Peyer's patch (tissue), 4 donors: ENCODE data around the gene NDC80. TPM values are rescaled to one million over a fixed set of nuclear protein-coding genes. Genes with fewer than 3 reads are reported as not detected.

ENCODE experiments used
- DNase-seq, 3 donors: peaks; one replicate each; pipeline ENCODE4 v3.0.0-alpha.2; 2017 to 2019
- H3K27ac ChIP-seq, 4 donors: fragments of 200-600 bp; sonication (generic); one replicate each; pipeline ENCODE4 v1.5.1; 2016 to 2019
- H3K27me3 ChIP-seq, 2 donors: fragments of 200-600 bp; sonication (generic); one replicate each; pipeline ENCODE4 v1.5.1; 2019
- H3K36me3 ChIP-seq, 3 donors: fragments of 200-600 bp; sonication (generic); one replicate each; pipeline ENCODE4 v1.5.1; 2016 to 2019
- H3K4me1 ChIP-seq, 4 donors: fragments of 200-600 bp; sonication (generic); one replicate each; pipeline ENCODE4 v1.5.1; 2016 to 2019
- H3K4me3 ChIP-seq, 4 donors: fragments of 200-600 bp; sonication (generic); 1 replicate in 3 of 4; 2 replicates in 1 of 4; pipeline ENCODE4 v1.5.1; 2016 to 2019; ENCODE audit warnings: mild to moderate bottlenecking in 1 of 4
- H3K9me3 ChIP-seq, 4 donors: fragments of 200-600 bp; sonication (generic); one replicate each; pipeline ENCODE4 v1.5.1; 2016 to 2019; ENCODE audit warnings: mild to moderate bottlenecking in 1 of 4
- POLR2A ChIP-seq, 2 donors: fragments of 450-650 bp; IDR thresholded peaks; one replicate each; pipeline ENCODE4 v1.5.1; 2017; ENCODE audit warnings: antibody characterized with exemption in 2 of 2, mild to moderate bottlenecking in 2 of 2, moderate library complexity in 2 of 2
- total RNA-seq, 4 donors: library from RNA; depleted of rRNA; stranded (reverse); fragments of >200 nt; gene quantifications; one replicate each; pipeline ENCODE4 v1.1.0, GENCODE V29; 2016
- TF ChIP-seq, protein P1 (sequence below), 6 experiments: fragments of 450-650 bp in 4 of 6; fragments of 200-600 bp in 2 of 6; sonication (generic) in 1 of 6; IDR thresholded peaks; one replicate each; pipeline ENCODE4 v1.5.1; 2017 to 2019; ENCODE audit warnings: antibody characterized with exemption in 6 of 6, mild to moderate bottlenecking in 3 of 6, moderate library complexity in 1 of 6

Gene NDC80
- total RNA-seq, 4 donors from 2014 or later = 0.54 to 5.0 (median 2.6) TPM

- no peak for DNase-seq
- Histone ChIP-seq H3K36me3 (peaks cover 0 to 12% (median 0%) of the 10 kb centered on the region in 3 donors), H3K27me3 (no peaks in the 10 kb centered on the region), H3K9me3 (no peaks in the 10 kb centered on the region), H3K27ac (no peak overlapping the region), H3K4me1 (no peaks in the 10 kb centered on the region), H3K4me3 (no peak overlapping the region)
- TF ChIP-seq, protein P1, sequence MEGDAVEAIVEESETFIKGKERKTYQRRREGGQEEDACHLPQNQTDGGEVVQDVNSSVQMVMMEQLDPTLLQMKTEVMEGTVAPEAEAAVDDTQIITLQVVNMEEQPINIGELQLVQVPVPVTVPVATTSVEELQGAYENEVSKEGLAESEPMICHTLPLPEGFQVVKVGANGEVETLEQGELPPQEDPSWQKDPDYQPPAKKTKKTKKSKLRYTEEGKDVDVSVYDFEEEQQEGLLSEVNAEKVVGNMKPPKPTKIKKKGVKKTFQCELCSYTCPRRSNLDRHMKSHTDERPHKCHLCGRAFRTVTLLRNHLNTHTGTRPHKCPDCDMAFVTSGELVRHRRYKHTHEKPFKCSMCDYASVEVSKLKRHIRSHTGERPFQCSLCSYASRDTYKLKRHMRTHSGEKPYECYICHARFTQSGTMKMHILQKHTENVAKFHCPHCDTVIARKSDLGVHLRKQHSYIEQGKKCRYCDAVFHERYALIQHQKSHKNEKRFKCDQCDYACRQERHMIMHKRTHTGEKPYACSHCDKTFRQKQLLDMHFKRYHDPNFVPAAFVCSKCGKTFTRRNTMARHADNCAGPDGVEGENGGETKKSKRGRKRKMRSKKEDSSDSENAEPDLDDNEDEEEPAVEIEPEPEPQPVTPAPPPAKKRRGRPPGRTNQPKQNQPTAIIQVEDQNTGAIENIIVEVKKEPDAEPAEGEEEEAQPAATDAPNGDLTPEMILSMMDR (IDR thresholded peaks at IDR 0.05) = peak; percentile 39 to 66 (median 62)
- TF ChIP-seq POLR2A (IDR thresholded peaks at IDR 0.05) = no peak
Observed at GRCh38 chr18:2547477-2548087, 23.8 kb upstream of the NDC80 start.

GRCh38 chr18:2549462-2549861 is 21.9 kb upstream of the NDC80 start:
- no peak for DNase-seq
- H3K4me1 ChIP-seq = no peaks in the 10 kb centered on the region
- H3K27ac ChIP-seq = no peak overlapping the region
- no peak overlapping the region for H3K4me3 ChIP-seq
- peaks cover 0 to 19% (median 0%) of the 10 kb centered on the region in 3 donors for H3K36me3 ChIP-seq
- no peaks in the 10 kb centered on the region for H3K27me3 ChIP-seq
- TF ChIP-seq, protein P1 (IDR thresholded peaks at IDR 0.05) = no peak
- TF ChIP-seq POLR2A (IDR thresholded peaks at IDR 0.05) = no peak
- no peaks in the 10 kb centered on the region for H3K9me3 ChIP-seq

DNA sequence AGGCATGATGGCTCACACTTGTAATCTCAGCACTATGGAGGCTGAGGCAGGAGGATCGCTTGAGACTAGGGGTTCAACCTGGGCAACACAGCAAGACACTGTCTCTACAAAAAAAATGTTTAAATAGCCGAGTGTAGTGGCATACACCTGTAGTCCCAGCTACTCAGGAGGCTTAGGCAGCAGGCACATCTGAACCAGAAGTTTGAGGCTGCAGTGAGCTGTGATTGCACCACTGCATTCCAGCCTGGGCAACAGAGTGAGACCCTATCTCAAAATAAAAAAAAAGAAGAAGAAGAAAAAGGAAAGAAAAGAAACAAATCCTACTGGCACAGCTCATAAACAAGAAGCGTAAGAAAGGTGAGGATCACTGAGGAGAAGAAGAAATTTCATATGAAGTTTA is 19.9 kb upstream of the NDC80 start:
- Histone ChIP-seq H3K27ac (no peak overlapping the region), H3K4me1 (no peaks in the 10 kb centered on the region), H3K36me3 (peaks cover 0 to 20% (median 0%) of the 10 kb centered on the region in 3 donors), H3K9me3 (no peaks in the 10 kb centered on the region), H3K27me3 (no peaks in the 10 kb centered on the region), H3K4me3 (no peak overlapping the region)
- no peak for DNase-seq
- no peak for TF ChIP-seq POLR2A (IDR thresholded peaks at IDR 0.05)
- TF ChIP-seq, protein P1 (IDR thresholded peaks at IDR 0.05) = no peak

- Histone ChIP-seq H3K9me3 (no peaks in the 10 kb centered on the region), H3K36me3 (peaks cover 0 to 16% (median 0%) of the 10 kb centered on the region in 3 donors), H3K27me3 (no peaks in the 10 kb centered on the region), H3K4me1 (no peaks in the 10 kb centered on the region), H3K27ac (no peak overlapping the region), H3K4me3 (no peak overlapping the region)
- no peak for DNase-seq
- no peak for TF ChIP-seq POLR2A (IDR thresholded peaks at IDR 0.05)
- TF ChIP-seq, protein P1 (IDR thresholded peaks at IDR 0.05) = no peak
Observed at GRCh38 chr18:2554696-2555095, 16.7 kb upstream of the NDC80 start.

DNA sequence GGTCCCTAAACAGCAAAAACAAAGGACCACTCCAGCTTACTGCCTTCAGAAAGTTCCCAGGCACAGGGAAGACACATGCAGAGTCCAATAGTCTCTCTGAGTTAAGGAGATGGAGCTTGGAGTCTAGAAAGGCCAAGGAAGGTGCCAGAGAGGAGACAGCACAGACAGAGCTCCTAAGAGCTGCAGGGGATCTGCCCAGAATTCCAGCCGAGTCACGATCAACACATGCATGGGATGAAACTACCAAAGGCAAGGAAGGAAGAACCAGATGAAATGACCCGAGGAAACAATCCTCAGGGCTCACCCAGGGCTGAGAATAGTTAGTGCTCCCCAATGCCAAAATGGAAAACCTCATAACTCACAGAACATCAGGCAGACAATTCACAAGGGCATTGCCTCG is 15.5 kb upstream of the NDC80 start:
- Histone ChIP-seq H3K9me3 (no peaks in the 10 kb centered on the region), H3K27me3 (no peaks in the 10 kb centered on the region), H3K27ac (no peak overlapping the region), H3K36me3 (peaks cover 0 to 16% (median 0%) of the 10 kb centered on the region in 3 donors), H3K4me3 (no peak overlapping the region), H3K4me1 (no peaks in the 10 kb centered on the region)
- no peak for TF ChIP-seq POLR2A (IDR thresholded peaks at IDR 0.05)
- TF ChIP-seq, protein P1 (IDR thresholded peaks at IDR 0.05) = no peak
- DNase-seq = no peak
